Measurements from ENCODE around the gene ALKBH5.

Gene ALKBH5

GRCh38 chr17:18225121-18225641 lies 41.6 kb downstream of the ALKBH5 start, which contains the start of gene LLGL1:
Gene LLGL1 (plus strand): TSS chr17:18225635. CDS start chr17:18225683, 48 bp downstream.
- peak; percentile 96 for DNase-seq

GRCh38 chr17:18225642-18226283 lies 42.1 kb downstream of the ALKBH5 start:
- no peak for DNase-seq

- no peak for DNase-seq
Measured at GRCh38 chr17:18226284-18226945, 42.8 kb downstream of the ALKBH5 start.

- no peak for DNase-seq
Measured at GRCh38 chr17:18227635-18228034, 44.0 kb downstream of the ALKBH5 start.

- no peak for DNase-seq
Measured at GRCh38 chr17:18228176-18228682, 44.6 kb downstream of the ALKBH5 start.

- no peak for DNase-seq
Measured at GRCh38 chr17:18229254-18229653, 45.6 kb downstream of the ALKBH5 start.

GRCh38 chr17:18229771-18230170 lies 46.1 kb downstream of the ALKBH5 start:
- no peak for DNase-seq

- DNase-seq = no peak
Measured at GRCh38 chr17:18230288-18231141, 46.9 kb downstream of the ALKBH5 start.

GRCh38 chr17:18231164-18231563 lies 47.5 kb downstream of the ALKBH5 start:
- DNase-seq = no peak

- no peak for DNase-seq
Measured at GRCh38 chr17:18233803-18234518, 50.3 kb downstream of the ALKBH5 start.

GRCh38 chr17:18234853-18235380 lies 51.3 kb downstream of the ALKBH5 start:
- no peak for DNase-seq

- peak; percentile 16 for DNase-seq
Measured at GRCh38 chr17:18235743-18236256, 52.2 kb downstream of the ALKBH5 start.

- DNase-seq = no peak
Measured at GRCh38 chr17:18236494-18236893, 52.9 kb downstream of the ALKBH5 start.

- no peak for DNase-seq
Measured at GRCh38 chr17:18237461-18237860, 53.8 kb downstream of the ALKBH5 start.

- DNase-seq = no peak
Measured at GRCh38 chr17:18238299-18238698, 54.7 kb downstream of the ALKBH5 start.

- DNase-seq = no peak
Measured at GRCh38 chr17:18240449-18240848, 56.8 kb downstream of the ALKBH5 start.

- DNase-seq = no peak
Measured at GRCh38 chr17:18241229-18241871, 57.7 kb downstream of the ALKBH5 start.

- no peak for DNase-seq
Measured at GRCh38 chr17:18245038-18245776, 61.6 kb downstream of the ALKBH5 start.

GRCh38 chr17:18246109-18246725 lies 62.6 kb downstream of the ALKBH5 start:
- no peak for DNase-seq

All from activated CD4-positive, alpha-beta T cell treated with anti-CD3 and anti-CD28 coated beads, Interleukin-2, amount 50 U/mL, for 16 hours (primary cell).